ENCODE results near the gene STK25. TPM values are rescaled to one million over a fixed set of nuclear protein-coding genes. Genes with fewer than 3 reads are reported as not detected.

The STK25 gene
- polyA plus RNA-seq, 1 donor from 2014 or later = 580 TPM

GRCh38 chr2:241547781-241548450, 39.5 kb upstream of the STK25 start:
- no peaks in the 10 kb centered on the region for H3K9me3 ChIP-seq (ENCODE audit: low read length)
- H3K9me2 ChIP-seq (ENCODE audit: insufficient read depth, low read length) = no peaks in the 10 kb centered on the region
- H2AFZ ChIP-seq (ENCODE audit: low read depth, low read length) = no peak overlapping the region
- H3K4me3 ChIP-seq (ENCODE audit: low read length) = no peak overlapping the region
- H3F3A ChIP-seq (ENCODE audit: insufficient read depth, low read length, poor library complexity, severe bottlenecking) = no peaks in the 10 kb centered on the region
- peaks cover 2% of the 10 kb centered on the region for H3K27me3 ChIP-seq (ENCODE audit: insufficient read depth, low read depth, low read length)
- no peaks in the 10 kb centered on the region for H3K79me2 ChIP-seq (replicated peaks; ENCODE audit: insufficient read depth, low read length)
- no peaks in the 10 kb centered on the region for H4K20me1 ChIP-seq (ENCODE audit: insufficient read depth)
- H3K4me2 ChIP-seq (ENCODE audit: low read length) = no peak overlapping the region
- TF ChIP-seq RAD21 (conservative IDR thresholded peaks at IDR 0.05) (no peak), POLR2AphosphoS5 (IDR thresholded peaks at IDR 0.05) (no peak), MXI1 (conservative IDR thresholded peaks at IDR 0.05; ENCODE audit: poor library complexity, severe bottlenecking) (no peak), EZH2 (IDR thresholded peaks at IDR 0.05; ENCODE audit: borderline replicate concordance, insufficient read depth, low read length, poor library complexity, severe bottlenecking) (no peak), EP300 (conservative IDR thresholded peaks at IDR 0.05; ENCODE audit: poor library complexity, severe bottlenecking) (no peak), TAF1 (IDR thresholded peaks at IDR 0.05; ENCODE audit: low read depth) (no peak), CTCF (IDR thresholded peaks at IDR 0.05; ENCODE audit: poor library complexity, severe bottlenecking) (no peak), SMC3 (conservative IDR thresholded peaks at IDR 0.05; ENCODE audit: poor library complexity) (no peak), REST (IDR thresholded peaks at IDR 0.05; ENCODE audit: borderline replicate concordance) (no peak)
- no peaks in the 10 kb centered on the region for H3K36me3 ChIP-seq (ENCODE audit: insufficient read depth, low read length)
- no peak overlapping the region for H3K9ac ChIP-seq (ENCODE audit: low read length)
- no peak overlapping the region for H3K27ac ChIP-seq (ENCODE audit: low read length)

- Histone ChIP-seq H3K27ac (ENCODE audit: low read length) (no peak overlapping the region), H3K9me2 (ENCODE audit: insufficient read depth, low read length) (no peaks in the 10 kb centered on the region), H3K79me2 (replicated peaks; ENCODE audit: insufficient read depth, low read length) (no peaks in the 10 kb centered on the region), H4K20me1 (ENCODE audit: insufficient read depth) (no peaks in the 10 kb centered on the region), H3K27me3 (ENCODE audit: insufficient read depth, low read depth, low read length) (peaks cover 12% of the 10 kb centered on the region), H3K9ac (ENCODE audit: low read length) (no peak overlapping the region), H3K9me3 (ENCODE audit: low read length) (no peaks in the 10 kb centered on the region), H3K4me2 (ENCODE audit: low read length) (no peak overlapping the region), H3K4me3 (ENCODE audit: low read length) (no peak overlapping the region), H2AFZ (ENCODE audit: low read depth, low read length) (no peak overlapping the region), H3F3A (ENCODE audit: insufficient read depth, low read length, poor library complexity, severe bottlenecking) (no peaks in the 10 kb centered on the region), H3K36me3 (ENCODE audit: insufficient read depth, low read length) (no peaks in the 10 kb centered on the region)
- TF ChIP-seq CTCF (IDR thresholded peaks at IDR 0.05; ENCODE audit: poor library complexity, severe bottlenecking) (no peak), TAF1 (IDR thresholded peaks at IDR 0.05; ENCODE audit: low read depth) (no peak)
Observed at GRCh38 chr2:241546771-241547498, 38.6 kb upstream of the STK25 start.
